Thyroid gland (tissue), 4 donors: ENCODE results near the gene ADAMTS2. TPM values are rescaled to one million over a fixed set of nuclear protein-coding genes. Genes with fewer than 3 reads are reported as not detected.

Experiments used
- DNase-seq, 2 donors: peaks; one replicate each; pipeline ENCODE4 v3.0.0-alpha.2; 2019
- H3K27ac ChIP-seq, 3 donors: fragments of 200-600 bp; sonication (generic); 1 replicate in 2 of 3; 2 replicates in 1 of 3; pipeline ENCODE4 v1.5.1; 2016 to 2019; ENCODE audit warnings: mild to moderate bottlenecking in 1 of 3, moderate library complexity in 1 of 3
- H3K27me3 ChIP-seq: fragments of 200-600 bp; sonication (generic); one replicate; pipeline ENCODE4 v1.5.1; 2019
- H3K36me3 ChIP-seq, 2 donors: fragments of 200-600 bp; sonication (generic); one replicate each; pipeline ENCODE4 v1.5.1; 2016 to 2019
- H3K4me1 ChIP-seq, 2 donors: fragments of 200-600 bp; sonication (generic); one replicate each; pipeline ENCODE4 v1.5.1; 2017 to 2019
- H3K4me3 ChIP-seq, 3 donors: fragments of 200-600 bp; sonication (generic); replicated peaks in 1 of 3; 1 replicate in 2 of 3; 2 replicates in 1 of 3; pipeline ENCODE4 v1.5.1; 2016; ENCODE audit warnings: mild to moderate bottlenecking in 1 of 3
- H3K9me3 ChIP-seq: fragments of 200-600 bp; sonication (generic); one replicate; pipeline ENCODE4 v1.5.1; 2017
- POLR2A ChIP-seq, 2 donors: fragments of 450-650 bp; IDR thresholded peaks; one replicate each; pipeline ENCODE4 v1.6.1; 2017; ENCODE audit warnings: antibody characterized with exemption in 2 of 2, mild to moderate bottlenecking in 2 of 2, moderate library complexity in 1 of 2
- WGBS, 2 donors: methylation state at CpG; one replicate each; pipeline ENCODE4 v1.1.5; 2017; 5-methylcytosine and 5-hydroxymethylcytosine counted together
- intact Hi-C: fragments of 100-400 bp; cut with DNase I; formaldehyde crosslinking; loops from one replicate; pipeline ENCODE4 v1.15.1; 2023
- total RNA-seq, 4 donors: library from RNA; depleted of rRNA; stranded (reverse); fragments of >200 nt; gene quantifications; one replicate each; pipeline ENCODE4 v1.2.3, GENCODE V29; 2016
- TF ChIP-seq, protein P1 (sequence below), 6 experiments: fragments of 200-600 bp in 3 of 6; fragments of 450-650 bp in 3 of 6; sonication (generic) in 3 of 6; IDR thresholded peaks; one replicate each; pipeline ENCODE4 v1.5.1; 2016 to 2019; ENCODE audit warnings: antibody characterized with exemption in 6 of 6, mild to moderate bottlenecking in 2 of 6, inconsistent platforms in 1 of 6, moderate library complexity in 1 of 6

The ADAMTS2 gene
- total RNA-seq, 4 donors from 2014 or later, result 3.5 to 16.2 (median 7.3) TPM

DNA sequence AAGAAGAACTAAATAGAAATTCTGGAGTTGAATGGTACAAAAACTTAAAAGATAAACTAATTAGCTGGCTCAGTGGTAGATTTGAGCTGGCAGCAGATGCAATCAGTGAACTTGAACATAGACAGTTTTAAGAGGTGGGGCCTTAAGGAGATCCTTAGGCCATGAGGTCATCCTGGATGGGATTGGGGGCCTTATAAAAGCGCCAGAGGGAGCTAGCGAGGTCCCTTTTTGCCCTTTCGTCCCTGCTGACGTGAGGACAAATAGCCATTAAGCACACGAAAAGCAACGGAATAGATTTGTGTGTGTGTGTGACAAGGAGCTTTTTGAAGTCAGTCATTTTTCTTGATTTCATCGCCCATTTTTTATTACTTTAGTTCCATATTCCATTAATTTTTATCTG is 201.8 kb downstream of the ADAMTS2 start:
- WGBS, 2 donors, result 65 to 69% methylated on average over 7 of the region's 7 CpGs
- intact Hi-C loops, result no loop called here
- no peaks in the 10 kb centered on the region for H3K4me1 ChIP-seq
- H3K4me3 ChIP-seq, result no peak overlapping the region
- no peak overlapping the region for H3K27ac ChIP-seq
- no peak for TF ChIP-seq POLR2A (IDR thresholded peaks at IDR 0.05)
- TF ChIP-seq, protein P1, sequence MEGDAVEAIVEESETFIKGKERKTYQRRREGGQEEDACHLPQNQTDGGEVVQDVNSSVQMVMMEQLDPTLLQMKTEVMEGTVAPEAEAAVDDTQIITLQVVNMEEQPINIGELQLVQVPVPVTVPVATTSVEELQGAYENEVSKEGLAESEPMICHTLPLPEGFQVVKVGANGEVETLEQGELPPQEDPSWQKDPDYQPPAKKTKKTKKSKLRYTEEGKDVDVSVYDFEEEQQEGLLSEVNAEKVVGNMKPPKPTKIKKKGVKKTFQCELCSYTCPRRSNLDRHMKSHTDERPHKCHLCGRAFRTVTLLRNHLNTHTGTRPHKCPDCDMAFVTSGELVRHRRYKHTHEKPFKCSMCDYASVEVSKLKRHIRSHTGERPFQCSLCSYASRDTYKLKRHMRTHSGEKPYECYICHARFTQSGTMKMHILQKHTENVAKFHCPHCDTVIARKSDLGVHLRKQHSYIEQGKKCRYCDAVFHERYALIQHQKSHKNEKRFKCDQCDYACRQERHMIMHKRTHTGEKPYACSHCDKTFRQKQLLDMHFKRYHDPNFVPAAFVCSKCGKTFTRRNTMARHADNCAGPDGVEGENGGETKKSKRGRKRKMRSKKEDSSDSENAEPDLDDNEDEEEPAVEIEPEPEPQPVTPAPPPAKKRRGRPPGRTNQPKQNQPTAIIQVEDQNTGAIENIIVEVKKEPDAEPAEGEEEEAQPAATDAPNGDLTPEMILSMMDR (IDR thresholded peaks at IDR 0.05), result no peak
- H3K9me3 ChIP-seq, result no peaks in the 10 kb centered on the region
- H3K36me3 ChIP-seq, result no peaks in the 10 kb centered on the region
- H3K27me3 ChIP-seq, result no peaks in the 10 kb centered on the region
- DNase-seq, result no peak

GRCh38 chr5:179142434-179143198 is 202.6 kb downstream of the ADAMTS2 start:
- Histone ChIP-seq H3K27me3 (no peaks in the 10 kb centered on the region), H3K9me3 (no peaks in the 10 kb centered on the region), H3K36me3 (no peaks in the 10 kb centered on the region), H3K27ac (no peak overlapping the region), H3K4me3 (no peak overlapping the region), H3K4me1 (no peaks in the 10 kb centered on the region)
- DNase-seq, result no peak
- TF ChIP-seq, protein P1 (IDR thresholded peaks at IDR 0.05), result no peak
- no peak for TF ChIP-seq POLR2A (IDR thresholded peaks at IDR 0.05)
- intact Hi-C loops, result no loop called here
- WGBS, 2 donors, result 73 to 80% methylated on average over 3 of the region's 3 CpGs

GRCh38 chr5:179141867-179142266 is 203.4 kb downstream of the ADAMTS2 start:
- intact Hi-C loops, result no loop called here
- Histone ChIP-seq H3K27me3 (no peaks in the 10 kb centered on the region), H3K27ac (no peak overlapping the region), H3K4me1 (no peaks in the 10 kb centered on the region), H3K36me3 (no peaks in the 10 kb centered on the region), H3K9me3 (no peaks in the 10 kb centered on the region), H3K4me3 (no peak overlapping the region)
- WGBS, 2 donors, result 47 to 61% methylated on average over 1 of the region's 1 CpG
- DNase-seq, result peak in 1 of 2 donors; percentile 8
- TF ChIP-seq, protein P1 (IDR thresholded peaks at IDR 0.05), result no peak
- no peak for TF ChIP-seq POLR2A (IDR thresholded peaks at IDR 0.05)

DNA sequence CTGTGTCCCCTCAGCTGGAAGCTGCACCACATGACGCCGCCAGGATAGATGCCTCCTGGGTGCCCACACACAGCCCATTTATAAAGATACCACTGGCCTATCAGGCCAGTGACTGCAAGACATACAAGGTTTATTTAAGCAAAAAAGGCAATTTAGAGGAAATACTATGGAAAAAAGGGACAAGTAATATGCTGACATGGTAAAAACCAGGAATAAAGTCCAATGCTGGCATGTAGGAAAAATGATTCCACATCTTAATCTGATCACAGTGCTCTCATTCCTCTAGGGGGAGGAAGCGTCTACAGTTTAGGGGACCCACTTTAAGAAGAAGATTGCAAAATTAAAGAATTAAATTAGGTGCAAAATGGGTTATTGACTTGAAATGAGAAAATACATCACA is 205.0 kb downstream of the ADAMTS2 start:
- Histone ChIP-seq H3K9me3 (no peaks in the 10 kb centered on the region), H3K4me1 (no peaks in the 10 kb centered on the region), H3K27me3 (no peaks in the 10 kb centered on the region), H3K4me3 (no peak overlapping the region), H3K27ac (no peak overlapping the region), H3K36me3 (no peaks in the 10 kb centered on the region)
- TF ChIP-seq POLR2A (IDR thresholded peaks at IDR 0.05), result no peak
- TF ChIP-seq, protein P1 (IDR thresholded peaks at IDR 0.05), result no peak
- WGBS, 2 donors, result 89 to 91% methylated on average over 3 of the region's 3 CpGs
- intact Hi-C loops, result no loop called here
- DNase-seq, result no peak

DNA sequence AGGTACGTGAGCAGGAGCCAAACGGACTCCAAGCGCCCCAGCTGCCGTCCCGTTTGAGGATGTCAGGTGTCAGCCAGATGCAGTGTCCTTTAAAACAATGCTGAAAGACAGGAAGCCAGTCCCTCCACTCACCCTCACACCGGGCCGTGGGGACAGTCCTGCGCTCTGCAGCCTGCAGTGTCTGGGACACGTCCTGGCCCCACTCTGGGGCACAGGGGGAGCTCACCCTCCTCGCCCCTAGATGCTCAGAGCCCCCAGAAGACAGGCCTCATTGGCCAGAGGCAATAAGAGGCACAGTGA is 205.4 kb downstream of the ADAMTS2 start:
- intact Hi-C loops, result no loop called here
- Histone ChIP-seq H3K9me3 (no peaks in the 10 kb centered on the region), H3K4me1 (no peaks in the 10 kb centered on the region), H3K27me3 (no peaks in the 10 kb centered on the region), H3K36me3 (no peaks in the 10 kb centered on the region), H3K27ac (no peak overlapping the region), H3K4me3 (no peak overlapping the region)
- no peak for DNase-seq
- WGBS, 2 donors, result 65 to 85% methylated on average over 6 to 10 of the region's 10 CpGs
- TF ChIP-seq, protein P1 (IDR thresholded peaks at IDR 0.05), result no peak
- no peak for TF ChIP-seq POLR2A (IDR thresholded peaks at IDR 0.05)
